Right hindlimb (tissue), 1 donor: ENCODE results near the gene KIF3B.
"Not testable (repeated sequence)": the region's sequence is repeated elsewhere in the genome, so short reads cannot be mapped to it uniquely, and the experiment has no call there.

Source experiments
- DNase-seq: peaks from one replicate; pipeline ENCODE4 v3.0.0-alpha.2; 2018

KIF3B gene

GRCh38 chr20:32277361-32278198, at the start of gene KIF3B:
Gene KIF3B (plus strand): TSS chr20:32277651. CDS start chr20:32309778, 32,127 bp downstream.
- DNase-seq, result peak; percentile 92

DNA sequence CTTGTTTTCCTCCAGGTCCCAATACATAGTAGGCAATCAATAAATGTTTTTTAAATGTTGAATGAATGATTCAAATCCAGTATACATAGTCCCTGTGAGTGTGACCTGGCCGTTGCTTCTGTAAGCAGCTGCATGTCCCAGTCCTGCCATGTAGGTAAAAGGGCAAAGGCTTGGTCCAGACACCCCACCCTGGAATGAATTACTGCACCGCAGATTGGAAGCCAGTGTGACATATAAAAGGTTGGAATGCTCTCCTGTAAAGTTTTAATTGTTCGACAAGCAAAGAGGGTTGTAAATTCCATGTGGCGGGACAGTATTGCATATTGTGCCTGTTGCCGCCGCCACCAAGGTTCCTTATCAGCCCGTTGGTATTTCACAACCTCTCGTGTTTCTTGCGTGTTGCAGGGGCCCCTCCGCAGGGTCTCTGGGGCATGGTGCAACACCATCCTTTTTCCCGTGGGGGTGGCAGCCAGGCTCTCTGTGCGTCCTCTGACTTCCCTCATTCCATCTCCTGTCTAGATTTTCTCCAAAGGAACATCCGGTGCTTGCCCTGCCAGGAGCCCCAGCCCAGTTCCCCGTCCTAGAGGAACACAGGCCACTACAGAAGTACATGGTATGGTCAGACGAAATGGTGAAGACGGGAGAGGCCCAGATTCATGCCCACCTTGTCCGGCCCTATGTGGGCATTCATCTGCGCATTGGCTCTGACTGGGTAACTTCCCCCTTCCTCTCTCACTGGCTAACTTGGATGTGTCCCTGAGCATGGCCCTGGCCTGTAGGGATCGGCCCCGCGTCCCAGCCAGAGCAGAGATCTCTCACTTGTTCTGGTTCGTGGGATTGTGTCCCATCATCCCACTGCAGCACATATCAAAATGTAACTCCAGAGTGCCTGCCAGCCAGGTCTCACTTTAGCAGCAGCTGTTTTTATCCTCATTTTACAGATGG, 49.4 kb upstream of the KIF3B start:
- DNase-seq, result no peak

DNA sequence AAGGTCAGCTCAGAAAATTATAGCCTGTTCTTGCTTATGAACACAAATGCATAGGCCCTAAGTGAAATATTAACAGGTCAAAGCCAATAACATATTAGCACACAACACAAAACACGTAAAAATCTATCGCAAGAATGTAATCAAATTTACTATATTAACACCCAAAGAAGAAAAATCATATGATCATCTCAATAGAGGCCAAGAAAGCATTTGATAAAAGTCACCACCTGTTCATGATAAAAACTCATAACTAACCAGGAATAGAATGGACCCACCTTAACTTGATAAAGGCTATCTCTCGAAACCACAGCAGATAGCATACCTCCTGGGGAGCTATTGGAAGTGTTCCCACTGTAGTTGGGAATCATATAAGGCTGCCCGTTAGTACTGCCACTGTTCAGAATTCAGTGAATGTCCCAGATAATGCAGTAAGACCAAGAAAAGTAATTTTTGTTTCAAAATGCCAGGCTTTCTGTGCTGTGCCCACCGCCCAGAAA, 48.2 kb upstream of the KIF3B start:
- no peak for DNase-seq

- no peak for DNase-seq
Observed at GRCh38 chr20:32230707-32231106, 46.7 kb upstream of the KIF3B start.

DNA sequence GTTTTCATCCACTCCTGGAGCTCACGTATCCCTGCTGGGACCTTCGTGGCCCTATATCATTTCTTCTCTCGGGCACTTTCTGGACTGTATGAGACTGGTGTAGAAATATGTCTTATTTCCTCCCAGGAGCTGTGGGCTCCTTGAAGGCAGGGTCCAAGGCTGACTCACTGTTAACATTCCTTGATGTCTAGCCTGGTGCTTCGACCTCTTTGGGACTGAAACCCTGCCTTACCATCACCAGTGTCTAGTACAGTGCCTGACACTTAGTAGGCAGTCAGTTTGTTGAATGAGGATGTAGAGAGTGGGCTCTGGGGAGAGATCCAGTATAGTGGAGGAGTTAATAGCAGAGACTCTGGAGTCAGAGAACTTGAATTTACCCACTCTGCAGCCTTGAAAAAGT, 46.2 kb upstream of the KIF3B start:
- DNase-seq, result no peak

- no peak for DNase-seq
Observed at GRCh38 chr20:32231847-32232246, 45.6 kb upstream of the KIF3B start.

DNA sequence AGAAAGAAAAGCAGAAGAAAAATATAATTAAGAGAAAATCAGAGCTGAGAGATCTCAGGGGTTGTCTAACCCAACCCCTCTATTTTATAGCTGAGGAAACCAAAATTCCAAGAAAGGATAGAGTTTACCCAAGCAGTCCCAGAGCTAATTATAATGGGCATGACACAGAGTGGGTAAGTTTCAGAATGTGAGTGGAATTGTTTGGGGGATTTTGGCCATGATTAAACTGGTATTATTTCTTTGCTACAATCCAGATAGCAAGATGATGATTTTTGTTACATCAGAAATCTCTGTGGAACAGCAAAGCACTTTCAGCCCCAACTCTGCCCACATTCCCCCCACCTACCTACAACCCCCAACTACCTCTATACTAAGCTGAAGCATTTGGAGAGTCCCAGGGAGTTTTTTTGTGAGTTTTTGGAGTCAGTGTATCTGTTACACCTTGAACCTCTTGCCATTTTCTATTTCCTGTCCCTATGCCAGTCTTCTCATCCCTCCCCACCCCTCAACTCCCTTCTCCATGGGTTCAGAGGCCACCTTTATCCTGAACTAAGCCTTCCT, 45.0 kb upstream of the KIF3B start:
- DNase-seq, result no peak

DNA sequence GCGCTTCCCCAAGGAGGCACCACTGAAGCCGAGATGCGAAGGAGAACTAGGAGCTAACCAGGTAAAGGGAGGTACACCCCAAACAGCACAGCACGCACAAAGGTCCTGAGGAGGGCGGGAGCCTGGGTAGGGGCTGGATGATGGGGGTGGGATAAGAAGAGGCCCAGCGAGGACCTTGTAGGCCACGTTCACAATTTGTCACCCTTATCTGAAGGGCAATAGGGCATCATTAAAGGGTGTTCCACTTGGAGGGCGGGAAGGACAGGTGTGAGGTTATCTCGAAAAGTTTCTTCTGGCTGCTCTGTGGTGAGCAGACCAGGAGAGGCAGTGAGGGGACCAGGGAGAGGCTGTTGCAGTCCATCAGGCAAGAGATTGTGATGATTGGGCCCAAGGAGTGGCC, 44.2 kb upstream of the KIF3B start:
- DNase-seq, result no peak

DNA sequence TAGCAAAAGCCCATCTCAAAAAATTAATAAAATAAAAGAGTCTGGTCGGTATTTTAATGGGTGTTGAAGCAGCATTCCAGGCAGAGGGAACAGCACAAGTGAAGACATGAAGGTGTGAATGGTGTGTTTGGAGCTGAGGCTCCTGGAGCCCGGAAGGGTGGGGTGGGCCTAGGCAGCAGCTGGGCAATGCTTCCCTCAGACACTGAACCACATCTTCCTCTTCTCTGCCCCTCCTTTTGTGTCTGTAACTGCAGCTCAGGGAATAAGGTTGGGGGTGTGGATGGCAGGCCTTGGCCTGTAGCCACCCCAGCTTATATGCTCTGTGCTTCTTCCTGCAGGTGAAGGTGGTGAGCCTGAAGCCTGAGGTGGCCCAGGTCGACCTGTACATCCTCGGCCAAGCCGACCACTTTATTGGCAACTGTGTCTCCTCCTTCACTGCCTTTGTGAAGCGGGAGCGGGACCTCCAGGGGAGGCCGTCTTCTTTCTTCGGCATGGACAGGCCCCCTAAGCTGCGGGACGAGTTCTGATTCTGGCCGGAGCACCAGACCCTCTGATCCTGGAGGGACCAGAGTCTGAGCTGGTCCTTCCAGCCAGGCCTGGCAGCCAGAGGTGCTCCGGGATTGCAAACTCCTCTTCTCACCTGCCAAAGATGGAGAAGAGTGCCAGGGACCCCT, 43.2 kb upstream of the KIF3B start:
- no peak for DNase-seq

GRCh38 chr20:32235331-32236047, 42.0 kb upstream of the KIF3B start:
- no peak for DNase-seq

GRCh38 chr20:32236048-32236533, 41.4 kb upstream of the KIF3B start:
- no peak for DNase-seq

GRCh38 chr20:32236819-32237218, 40.6 kb upstream of the KIF3B start:
- DNase-seq, result no peak

- DNase-seq, result no peak
Observed at GRCh38 chr20:32237419-32237818, 40.0 kb upstream of the KIF3B start.

GRCh38 chr20:32238483-32239425, 38.7 kb upstream of the KIF3B start:
- DNase-seq, result no peak

GRCh38 chr20:32240205-32240604, 37.2 kb upstream of the KIF3B start:
- DNase-seq, result no peak

- no peak for DNase-seq
Observed at GRCh38 chr20:32241807-32242206, 35.6 kb upstream of the KIF3B start.

DNA sequence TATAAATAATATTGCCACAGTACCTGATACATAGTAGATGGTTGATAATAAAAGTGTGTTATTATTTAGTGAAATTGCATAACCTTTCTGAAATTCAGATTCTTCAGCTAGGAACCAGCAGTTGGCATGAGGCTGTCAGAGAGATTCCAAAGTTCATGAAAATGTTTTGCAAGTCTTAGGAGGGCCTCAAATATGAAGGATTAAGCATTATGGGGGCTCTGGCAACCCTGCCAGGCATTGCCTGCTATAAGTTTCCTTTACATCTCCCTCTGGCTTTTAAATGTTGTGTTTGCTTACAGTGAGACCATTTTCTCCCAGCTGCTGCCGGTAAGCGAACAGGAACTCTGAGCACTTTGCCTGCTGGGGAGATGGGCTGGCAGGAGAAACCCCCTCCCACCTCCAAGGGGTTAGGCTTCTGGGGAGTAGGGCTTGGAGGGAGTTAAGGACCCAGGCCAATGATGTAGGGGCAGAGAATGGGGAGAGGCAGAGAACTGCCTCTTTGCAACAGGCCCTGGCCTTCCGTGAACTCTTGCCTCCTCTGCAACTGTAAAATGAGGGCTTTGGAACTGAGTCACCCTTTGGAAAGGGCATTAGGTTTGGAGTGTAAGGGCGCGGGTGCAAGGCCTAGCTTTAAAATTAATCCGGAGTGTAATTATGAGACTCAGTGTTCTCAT, 33.2 kb upstream of the KIF3B start:
- DNase-seq, result no peak

DNA sequence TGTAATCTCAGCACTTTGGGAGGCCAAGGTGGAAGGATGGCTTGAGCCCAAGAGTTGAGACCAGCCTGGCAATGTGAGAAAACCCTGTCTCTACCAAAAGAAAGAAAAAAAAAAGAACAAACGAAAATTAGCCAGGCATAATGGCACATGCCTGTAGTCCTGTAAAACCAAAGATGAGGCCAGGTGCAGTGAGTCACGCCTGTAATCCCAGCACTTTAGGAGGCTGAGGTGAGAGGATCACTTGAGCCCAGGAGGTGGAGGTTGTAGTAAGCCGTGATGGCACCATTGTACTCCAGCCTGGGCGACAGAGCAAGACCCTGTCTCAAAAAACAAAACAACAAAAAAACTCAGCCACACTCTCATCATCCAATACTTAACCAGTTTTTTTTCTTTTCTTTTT, 32.5 kb upstream of the KIF3B start:
- DNase-seq, result no peak

- not testable (repeated sequence) for DNase-seq
Observed at GRCh38 chr20:32246208-32246607, 31.2 kb upstream of the KIF3B start.

DNA sequence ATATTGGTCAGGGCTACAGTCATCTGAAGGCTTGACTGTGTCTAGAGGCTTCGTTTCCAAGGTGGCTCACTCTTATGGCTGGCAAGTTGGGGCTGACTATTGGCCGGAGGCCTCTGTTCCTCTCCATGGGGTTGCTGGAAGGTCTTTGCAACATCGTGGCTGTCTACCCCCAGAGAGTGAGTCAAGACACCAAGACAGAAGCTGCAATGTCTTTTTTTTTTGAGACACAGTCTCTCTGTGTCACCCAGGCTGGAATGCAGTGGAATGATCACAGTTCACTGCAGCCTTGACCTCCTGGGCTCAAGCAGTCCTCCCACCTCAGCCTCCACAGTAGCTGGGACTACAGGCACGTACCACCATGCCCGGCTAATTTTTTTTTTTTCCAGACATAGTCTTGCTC, 29.4 kb upstream of the KIF3B start:
- DNase-seq, result no peak
